ENCODE measurements around the gene SYNDIG1. TPM values are rescaled to one million over a fixed set of nuclear protein-coding genes. Genes with fewer than 3 reads are reported as not detected.

The SYNDIG1 gene
- total RNA-seq, 2 experiments from 2014 or later, result not detected

DNA sequence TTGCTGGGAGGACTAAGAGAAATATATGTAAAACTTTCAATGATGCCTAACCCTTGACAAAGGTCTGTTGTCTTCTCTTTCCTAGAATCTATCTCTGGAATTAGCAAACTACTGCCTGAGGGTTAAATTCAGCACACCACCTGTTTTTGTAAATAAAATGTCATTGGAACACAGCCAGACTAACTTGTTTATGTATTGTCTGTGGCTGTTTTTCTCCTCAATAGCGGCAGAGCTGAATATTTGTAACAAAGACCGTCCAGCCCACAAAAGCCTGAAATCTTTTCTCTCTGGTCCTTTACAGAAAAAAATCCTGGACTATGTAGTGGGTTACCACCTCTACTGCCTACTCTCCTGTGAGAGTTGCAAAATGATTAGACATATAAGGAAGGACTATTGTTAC is 33.3 kb upstream of the SYNDIG1 start:
- intact Hi-C loops (cut with DNase I, micrococcal nuclease), result no loop called here
- no peaks in the 10 kb centered on the region for H3K9me3 Mint-ChIP-seq
- H3K27ac Mint-ChIP-seq, result no peak overlapping the region
- H3K36me3 Mint-ChIP-seq (ENCODE audit: low read depth), result no peaks in the 10 kb centered on the region
- H3K36me3 ChIP-seq (ENCODE audit: insufficient read depth, low read length), result no peaks in the 10 kb centered on the region
- TF ChIP-seq CTCF (IDR thresholded peaks at IDR 0.05), result no peak
- H3K4me1 Mint-ChIP-seq (ENCODE audit: low read depth), result no peaks in the 10 kb centered on the region
- CTCF ChIA-PET, result no interaction called here
- POLR2A ChIA-PET, result no interaction called here
- no peak for DNase-seq
- ATAC-seq (ENCODE audit: poor library complexity), result no peak
- no peak overlapping the region for H3K27ac ChIP-seq (ENCODE audit: low read depth in 1 of 2, low read length in 2 of 2)
- no peak overlapping the region for H3K4me3 ChIP-seq (ENCODE audit: low read length)
- H3K27me3 Mint-ChIP-seq, result no peaks in the 10 kb centered on the region
- H3K4me3 Mint-ChIP-seq, result no peak overlapping the region
- H3K9me3 ChIP-seq (ENCODE audit: control insufficient read depth in 1 of 2, insufficient read depth in 1 of 2, low read length in 2 of 2), result no peaks in the 10 kb centered on the region
- H3K4me1 ChIP-seq (ENCODE audit: insufficient read depth, low read length), result no peaks in the 10 kb centered on the region
- no peaks in the 10 kb centered on the region for H3K27me3 ChIP-seq (ENCODE audit: control insufficient read depth in 1 of 2, insufficient read depth in 2 of 2, low read length in 2 of 2)

- Histone ChIP-seq H3K27me3 (ENCODE audit: control insufficient read depth in 1 of 2, insufficient read depth in 2 of 2, low read length in 2 of 2) (no peaks in the 10 kb centered on the region), H3K4me1 (ENCODE audit: insufficient read depth, low read length) (no peaks in the 10 kb centered on the region), H3K27ac (ENCODE audit: low read depth in 1 of 2, low read length in 2 of 2) (no peak overlapping the region), H3K9me3 (ENCODE audit: control insufficient read depth in 1 of 2, insufficient read depth in 1 of 2, low read length in 2 of 2) (no peaks in the 10 kb centered on the region), H3K36me3 (ENCODE audit: insufficient read depth, low read length) (no peaks in the 10 kb centered on the region), H3K4me3 (ENCODE audit: low read length) (no peak overlapping the region)
- Mint-ChIP-seq H3K4me3 (no peak overlapping the region), H3K4me1 (ENCODE audit: low read depth) (no peaks in the 10 kb centered on the region), H3K27ac (no peak overlapping the region), H3K9me3 (no peaks in the 10 kb centered on the region), H3K36me3 (ENCODE audit: low read depth) (no peaks in the 10 kb centered on the region), H3K27me3 (no peaks in the 10 kb centered on the region)
- DNase-seq (no peak), ATAC-seq (ENCODE audit: poor library complexity) (no peak)
- POLR2A ChIA-PET, result no interaction called here
- CTCF ChIA-PET, result no interaction called here
- no peak for TF ChIP-seq CTCF (IDR thresholded peaks at IDR 0.05)
- intact Hi-C loops (cut with DNase I, micrococcal nuclease), result no loop called here
These were observed 32.0 kb upstream of the SYNDIG1 start for GRCh38 chr20:24437196-24438082.

DNA sequence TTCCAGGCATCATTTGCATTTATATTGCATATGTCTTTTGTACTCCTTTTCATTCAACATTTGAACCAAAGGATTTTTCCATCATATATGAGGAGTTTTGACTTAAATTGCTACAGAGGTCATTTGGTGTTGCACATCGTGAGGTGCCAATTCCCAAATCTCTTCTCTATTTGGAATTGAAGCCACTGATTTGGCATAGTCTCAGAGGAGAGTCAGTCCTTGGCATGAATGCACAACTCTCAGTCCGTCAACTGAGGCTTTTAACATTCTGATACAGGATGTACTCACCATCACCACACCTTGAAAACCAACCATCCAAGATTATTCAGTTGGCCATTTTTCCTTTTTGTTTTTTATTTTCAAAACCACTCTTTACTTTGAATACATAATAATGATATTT is 31.1 kb upstream of the SYNDIG1 start:
- Mint-ChIP-seq H3K27me3 (no peaks in the 10 kb centered on the region), H3K4me1 (ENCODE audit: low read depth) (no peaks in the 10 kb centered on the region), H3K36me3 (ENCODE audit: low read depth) (no peaks in the 10 kb centered on the region), H3K9me3 (no peaks in the 10 kb centered on the region), H3K4me3 (no peak overlapping the region), H3K27ac (no peak overlapping the region)
- no peaks in the 10 kb centered on the region for H3K36me3 ChIP-seq (ENCODE audit: insufficient read depth, low read length)
- no peak for TF ChIP-seq CTCF (IDR thresholded peaks at IDR 0.05)
- no peaks in the 10 kb centered on the region for H3K4me1 ChIP-seq (ENCODE audit: insufficient read depth, low read length)
- H3K4me3 ChIP-seq (ENCODE audit: low read length), result no peak overlapping the region
- no peaks in the 10 kb centered on the region for H3K9me3 ChIP-seq (ENCODE audit: control insufficient read depth in 1 of 2, insufficient read depth in 1 of 2, low read length in 2 of 2)
- ATAC-seq (ENCODE audit: poor library complexity) (no peak), DNase-seq (no peak)
- POLR2A ChIA-PET, result no interaction called here
- H3K27ac ChIP-seq (ENCODE audit: low read depth in 1 of 2, low read length in 2 of 2), result no peak overlapping the region
- no peaks in the 10 kb centered on the region for H3K27me3 ChIP-seq (ENCODE audit: control insufficient read depth in 1 of 2, insufficient read depth in 2 of 2, low read length in 2 of 2)
- CTCF ChIA-PET, result no interaction called here
- intact Hi-C loops (cut with DNase I, micrococcal nuclease), result no loop called here
